ENCODE results near the gene FAM241A. TPM values are rescaled to one million over a fixed set of nuclear protein-coding genes. Genes with fewer than 3 reads are reported as not detected.
A peak's percentile ranks its signal among the peaks of the same experiment; 100 is the strongest.

The FAM241A gene
- total and polyA plus RNA-seq, 3 experiments from 2014 or later, result 1.4 to 7.8 (median 7.4) TPM

DNA sequence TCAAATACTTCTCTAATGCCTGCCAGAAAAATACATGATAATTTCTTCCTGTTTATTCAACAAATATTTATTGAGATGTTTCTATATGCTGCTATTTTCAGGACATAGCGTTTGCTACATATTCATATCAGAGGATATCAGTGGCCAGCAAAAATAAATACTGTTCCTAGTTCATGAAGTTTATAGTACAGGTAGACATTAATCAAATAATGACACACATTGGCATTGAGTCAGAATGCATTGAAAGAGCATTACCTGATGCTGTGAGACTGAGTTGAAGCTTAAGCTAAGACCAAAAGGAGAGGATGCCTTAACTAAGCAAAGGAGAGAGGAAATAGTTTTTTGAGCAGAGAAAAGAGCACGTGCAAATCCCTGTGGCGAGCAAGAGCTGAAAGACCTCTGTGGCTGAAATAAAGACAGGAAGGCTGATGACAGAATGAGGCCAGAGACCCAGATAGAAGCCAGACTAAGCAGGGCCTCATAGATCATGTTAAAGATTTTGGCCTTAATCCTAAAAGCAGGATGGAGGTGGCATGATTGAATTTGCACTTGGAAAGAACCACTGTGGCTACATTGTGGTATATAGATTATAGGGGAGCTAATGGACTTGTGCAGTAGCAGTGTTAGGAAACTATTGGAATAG is 36.2 kb downstream of the FAM241A start:
- H3K4me1 ChIP-seq (ENCODE audit: insufficient read depth, low read length), result peaks cover 10% of the 10 kb centered on the region
- POLR2A ChIA-PET, result no interaction called here
- no peak for DNase-seq
- Mint-ChIP-seq H3K27ac (peak overlapping the region in 1 of 8 donors; percentile 64), H3K36me3 (peaks cover 0 to 4% (median 3%) of the 10 kb centered on the region in 3 donors), H3K27me3 (no peaks in the 10 kb centered on the region), H3K4me3 (no peak overlapping the region), H3K4me1 (peaks cover 11 to 36% (median 15%) of the 10 kb centered on the region in 3 donors), H3K9me3 (no peaks in the 10 kb centered on the region)
- no peak overlapping the region for H3K27ac ChIP-seq (ENCODE audit: low read depth, low read length)
- no peak overlapping the region for H3K4me3 ChIP-seq (ENCODE audit: low read length)
- CTCF ChIA-PET, result interaction anchor here (1.3 kb wide), 1 partner anchor 18 kb away, joined by 3 read pairs; no protein-coding TSS in a partner anchor
- H3K27me3 ChIP-seq (ENCODE audit: insufficient read depth, low read length, poor library complexity, severe bottlenecking), result no peaks in the 10 kb centered on the region
- no peaks in the 10 kb centered on the region for H3K36me3 ChIP-seq (ENCODE audit: insufficient read depth, low read length)
- H3K9me3 ChIP-seq (ENCODE audit: low read length), result no peaks in the 10 kb centered on the region

DNA sequence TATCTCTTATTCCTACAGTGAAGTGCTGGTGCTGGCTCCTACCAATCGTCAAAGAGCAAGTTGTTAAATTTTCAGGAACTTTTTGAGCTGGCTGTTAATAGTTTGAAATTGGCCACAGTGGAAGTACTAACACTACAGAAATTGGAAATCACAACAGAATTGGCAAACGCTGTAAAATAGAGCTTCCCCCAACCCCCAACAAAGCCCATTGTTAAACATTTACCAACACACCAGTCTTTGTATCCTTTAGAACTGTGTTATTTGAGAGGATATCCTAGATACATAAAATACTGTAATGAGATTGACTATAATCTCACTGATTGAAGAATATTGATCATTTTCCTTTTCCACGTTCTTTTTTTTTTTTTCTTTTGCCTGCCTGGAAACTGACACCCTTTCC is 37.4 kb downstream of the FAM241A start:
- ChIA-PET CTCF (interaction anchor here (0.9 to 1.3 kb wide), 3 partner anchors 17 to 34 kb away, joined by 3 read pairs; no protein-coding TSS in a partner anchor), POLR2A (no interaction called here)
- no peaks in the 10 kb centered on the region for H3K9me3 Mint-ChIP-seq
- no peaks in the 10 kb centered on the region for H3K27me3 Mint-ChIP-seq
- no peak overlapping the region for H3K4me3 Mint-ChIP-seq
- Histone ChIP-seq H3K4me1 (ENCODE audit: insufficient read depth, low read length) (peaks cover 10% of the 10 kb centered on the region), H3K27ac (ENCODE audit: low read depth, low read length) (no peak overlapping the region), H3K36me3 (ENCODE audit: insufficient read depth, low read length) (no peaks in the 10 kb centered on the region), H3K4me3 (ENCODE audit: low read length) (no peak overlapping the region), H3K27me3 (ENCODE audit: insufficient read depth, low read length, poor library complexity, severe bottlenecking) (no peaks in the 10 kb centered on the region), H3K9me3 (ENCODE audit: low read length) (no peaks in the 10 kb centered on the region)
- peaks cover 0 to 4% (median 4%) of the 10 kb centered on the region in 3 donors for H3K36me3 Mint-ChIP-seq
- peak overlapping the region in 1 of 8 donors; percentile 28 for H3K27ac Mint-ChIP-seq
- H3K4me1 Mint-ChIP-seq, result peaks cover 11 to 30% (median 13%) of the 10 kb centered on the region in 3 donors
- no peak for DNase-seq

DNA sequence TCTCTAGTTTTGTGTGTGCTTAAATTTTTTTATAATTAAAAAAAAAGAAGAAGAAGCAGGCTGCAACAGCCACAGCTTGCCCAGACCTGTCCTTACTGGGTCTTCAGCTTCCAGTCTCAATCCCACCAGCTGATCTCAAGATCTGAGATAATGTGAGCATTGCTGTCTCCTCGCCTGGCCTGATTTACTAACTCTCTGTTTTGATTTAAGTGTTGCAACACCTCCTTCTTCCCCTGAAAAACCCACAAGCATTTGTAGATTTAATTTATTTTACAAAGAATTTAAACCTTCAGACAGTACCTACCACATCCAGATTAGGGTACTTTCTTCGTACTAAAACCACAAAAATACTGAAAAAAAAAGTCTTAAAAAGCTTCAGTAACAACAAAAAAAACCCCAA is 38.0 kb downstream of the FAM241A start:
- H3K4me3 Mint-ChIP-seq, result no peak overlapping the region
- Histone ChIP-seq H3K4me1 (ENCODE audit: insufficient read depth, low read length) (peaks cover 10% of the 10 kb centered on the region), H3K36me3 (ENCODE audit: insufficient read depth, low read length) (no peaks in the 10 kb centered on the region), H3K27ac (ENCODE audit: low read depth, low read length) (no peak overlapping the region), H3K27me3 (ENCODE audit: insufficient read depth, low read length, poor library complexity, severe bottlenecking) (no peaks in the 10 kb centered on the region), H3K9me3 (ENCODE audit: low read length) (no peaks in the 10 kb centered on the region), H3K4me3 (ENCODE audit: low read length) (no peak overlapping the region)
- CTCF ChIA-PET, result no interaction called here
- H3K9me3 Mint-ChIP-seq, result no peaks in the 10 kb centered on the region
- POLR2A ChIA-PET, result no interaction called here
- peak in 1 of 5 donors; percentile 64 for DNase-seq
- no peaks in the 10 kb centered on the region for H3K27me3 Mint-ChIP-seq
- peaks cover 1 to 4% (median 4%) of the 10 kb centered on the region in 3 donors for H3K36me3 Mint-ChIP-seq
- peaks cover 11 to 29% (median 13%) of the 10 kb centered on the region in 3 donors for H3K4me1 Mint-ChIP-seq
- H3K27ac Mint-ChIP-seq, result peak overlapping the region in 2 of 8 donors; percentile 26 to 70

DNA sequence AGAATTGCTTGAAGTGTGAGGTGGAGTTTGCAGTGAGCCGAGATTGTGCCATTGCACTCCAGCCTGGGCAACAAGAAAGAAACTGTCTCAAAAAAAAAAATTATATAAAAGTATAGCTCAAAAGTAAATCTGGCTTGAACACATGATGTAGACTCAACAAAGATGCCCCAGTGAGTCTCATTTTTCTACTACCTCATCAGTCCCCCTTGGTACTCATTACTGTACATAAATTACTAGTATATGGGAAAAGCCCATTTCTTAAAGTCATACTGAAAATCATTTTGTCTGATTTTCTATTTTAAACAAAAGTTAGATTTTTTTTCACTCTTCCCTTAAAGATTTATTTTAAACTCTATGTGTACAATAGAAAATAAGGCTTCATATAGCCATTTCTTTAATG is 39.2 kb downstream of the FAM241A start:
- ChIA-PET CTCF (no interaction called here), POLR2A (no interaction called here)
- no peak overlapping the region for H3K4me3 ChIP-seq (ENCODE audit: low read length)
- no peak for DNase-seq
- Mint-ChIP-seq H3K27me3 (no peaks in the 10 kb centered on the region), H3K27ac (peak overlapping the region in 2 of 8 donors; percentile 47 to 66), H3K4me1 (peaks cover 11 to 23% (median 13%) of the 10 kb centered on the region in 3 donors), H3K9me3 (no peaks in the 10 kb centered on the region), H3K36me3 (peaks cover 0 to 4% (median 1%) of the 10 kb centered on the region in 3 donors), H3K4me3 (no peak overlapping the region)
- H3K9me3 ChIP-seq (ENCODE audit: low read length), result no peaks in the 10 kb centered on the region
- no peak overlapping the region for H3K27ac ChIP-seq (ENCODE audit: low read depth, low read length)
- no peaks in the 10 kb centered on the region for H3K36me3 ChIP-seq (ENCODE audit: insufficient read depth, low read length)
- no peaks in the 10 kb centered on the region for H3K27me3 ChIP-seq (ENCODE audit: insufficient read depth, low read length, poor library complexity, severe bottlenecking)
- H3K4me1 ChIP-seq (ENCODE audit: insufficient read depth, low read length), result peaks cover 10% of the 10 kb centered on the region

DNA sequence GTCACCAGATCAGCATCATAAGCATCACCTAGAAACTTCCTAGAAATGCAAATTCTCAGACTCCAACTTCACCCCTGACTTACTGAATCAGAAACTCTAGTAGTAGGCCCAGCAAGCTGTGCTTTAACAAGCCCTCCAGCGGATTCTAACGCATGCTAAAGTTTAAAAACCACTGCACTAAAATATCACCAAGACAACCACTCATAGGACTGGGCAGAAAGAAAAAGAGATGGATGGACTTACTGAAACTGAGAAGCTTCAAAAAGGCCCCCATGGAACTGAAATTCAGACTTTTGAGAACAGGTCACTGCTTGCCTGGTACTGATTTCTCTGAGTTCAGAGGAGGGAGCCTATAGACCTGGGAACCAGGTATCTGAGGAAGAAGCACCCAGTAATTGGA is 40.1 kb downstream of the FAM241A start:
- Histone ChIP-seq H3K36me3 (ENCODE audit: insufficient read depth, low read length) (no peaks in the 10 kb centered on the region), H3K4me1 (ENCODE audit: insufficient read depth, low read length) (peaks cover 10% of the 10 kb centered on the region), H3K27me3 (ENCODE audit: insufficient read depth, low read length, poor library complexity, severe bottlenecking) (no peaks in the 10 kb centered on the region), H3K27ac (ENCODE audit: low read depth, low read length) (no peak overlapping the region), H3K9me3 (ENCODE audit: low read length) (no peaks in the 10 kb centered on the region), H3K4me3 (ENCODE audit: low read length) (no peak overlapping the region)
- peaks cover 11 to 23% (median 13%) of the 10 kb centered on the region in 3 donors for H3K4me1 Mint-ChIP-seq
- no peak overlapping the region for H3K4me3 Mint-ChIP-seq
- ChIA-PET POLR2A (no interaction called here), CTCF (no interaction called here)
- no peaks in the 10 kb centered on the region for H3K27me3 Mint-ChIP-seq
- no peak for DNase-seq
- H3K36me3 Mint-ChIP-seq, result peaks cover 0 to 4% (median 1%) of the 10 kb centered on the region in 3 donors
- no peak overlapping the region for H3K27ac Mint-ChIP-seq
- no peaks in the 10 kb centered on the region for H3K9me3 Mint-ChIP-seq

DNA sequence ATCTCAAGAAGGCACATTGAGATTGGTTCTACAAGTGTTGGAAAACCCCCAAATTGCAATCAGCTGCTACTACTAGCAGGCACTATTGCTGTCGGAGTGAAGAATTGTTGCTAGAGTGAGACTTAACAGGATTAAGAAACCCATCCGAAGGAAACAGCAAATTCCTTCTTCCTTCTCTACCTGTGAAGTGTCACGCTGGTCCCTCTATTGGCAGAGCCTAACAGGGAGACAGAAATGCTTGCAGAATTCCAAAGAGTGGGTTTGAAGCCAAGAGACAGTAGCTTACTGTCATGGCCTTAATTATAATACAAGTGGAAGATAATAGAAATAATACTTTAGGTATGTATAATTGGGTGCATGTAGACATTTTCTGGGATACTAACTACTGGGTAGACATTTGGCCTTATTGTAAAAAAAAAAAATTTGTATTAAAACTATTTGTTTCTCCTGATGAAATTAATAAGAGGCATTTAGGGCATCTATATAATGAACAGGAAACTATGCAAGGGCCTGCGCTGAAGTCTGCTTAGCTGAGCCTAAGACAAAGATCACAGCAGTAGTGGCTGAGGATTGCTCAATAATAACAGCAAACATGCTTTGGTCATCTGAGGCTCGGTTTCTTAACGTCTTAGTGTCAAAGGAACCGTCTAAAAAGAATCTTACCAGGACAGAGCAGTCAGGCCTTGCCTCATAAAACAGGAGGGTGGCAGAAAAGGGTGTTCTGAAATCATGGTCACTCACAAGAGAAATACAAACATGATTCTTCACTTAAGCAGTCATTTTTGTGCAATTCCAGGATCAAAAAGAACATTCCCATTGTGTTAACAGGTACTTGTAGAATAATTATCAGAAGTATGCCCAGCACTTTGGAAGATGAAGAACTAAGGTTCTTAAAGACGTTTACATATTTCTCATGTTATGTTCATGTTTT is 40.8 kb downstream of the FAM241A start:
- Mint-ChIP-seq H3K4me1 (peaks cover 11 to 23% (median 13%) of the 10 kb centered on the region in 3 donors), H3K4me3 (no peak overlapping the region), H3K9me3 (no peaks in the 10 kb centered on the region), H3K27ac (no peak overlapping the region), H3K36me3 (peaks cover 0 to 4% (median 3%) of the 10 kb centered on the region in 3 donors), H3K27me3 (no peaks in the 10 kb centered on the region)
- Histone ChIP-seq H3K4me3 (ENCODE audit: low read length) (no peak overlapping the region), H3K27me3 (ENCODE audit: insufficient read depth, low read length, poor library complexity, severe bottlenecking) (no peaks in the 10 kb centered on the region), H3K9me3 (ENCODE audit: low read length) (no peaks in the 10 kb centered on the region), H3K4me1 (ENCODE audit: insufficient read depth, low read length) (peaks cover 10% of the 10 kb centered on the region), H3K36me3 (ENCODE audit: insufficient read depth, low read length) (no peaks in the 10 kb centered on the region), H3K27ac (ENCODE audit: low read depth, low read length) (no peak overlapping the region)
- ChIA-PET CTCF (no interaction called here), POLR2A (no interaction called here)
- DNase-seq, result no peak

DNA sequence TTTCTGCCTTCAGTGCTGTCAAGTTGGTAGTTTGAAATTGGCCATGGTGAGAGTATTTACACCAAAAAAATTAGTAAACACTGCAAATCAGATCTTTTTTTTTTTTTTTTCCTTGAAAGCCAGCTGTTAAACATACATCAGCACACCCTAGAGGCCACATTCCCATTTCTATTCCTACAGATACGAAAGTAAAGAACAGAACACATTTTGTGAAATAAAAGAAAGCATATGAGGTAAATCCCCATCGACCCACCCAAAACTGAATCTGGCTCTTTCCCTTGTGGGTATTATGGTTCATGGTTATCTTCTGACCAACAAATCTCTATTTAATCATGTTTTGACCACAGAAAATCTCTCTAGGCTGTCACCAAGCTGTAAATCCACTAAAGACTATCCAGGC is 44.5 kb downstream of the FAM241A start:
- POLR2A ChIA-PET, result interaction anchor here (0.7 kb wide), 1 partner anchor 873 kb away, joined by 4 read pairs; no protein-coding TSS in a partner anchor
- no peaks in the 10 kb centered on the region for H3K4me1 ChIP-seq (ENCODE audit: insufficient read depth, low read length)
- H3K4me1 Mint-ChIP-seq, result no peaks in the 10 kb centered on the region
- H3K27ac Mint-ChIP-seq, result no peak overlapping the region
- peaks cover 0 to 4% (median 3%) of the 10 kb centered on the region in 3 donors for H3K36me3 Mint-ChIP-seq
- H3K27me3 ChIP-seq (ENCODE audit: insufficient read depth, low read length, poor library complexity, severe bottlenecking), result no peaks in the 10 kb centered on the region
- no peaks in the 10 kb centered on the region for H3K9me3 ChIP-seq (ENCODE audit: low read length)
- no peaks in the 10 kb centered on the region for H3K9me3 Mint-ChIP-seq
- H3K4me3 ChIP-seq (ENCODE audit: low read length), result no peak overlapping the region
- H3K36me3 ChIP-seq (ENCODE audit: insufficient read depth, low read length), result no peaks in the 10 kb centered on the region
- H3K27me3 Mint-ChIP-seq, result no peaks in the 10 kb centered on the region
- no peak overlapping the region for H3K27ac ChIP-seq (ENCODE audit: low read depth, low read length)
- DNase-seq, result no peak
- CTCF ChIA-PET, result interaction anchor here (0.7 kb wide), 1 partner anchor 199 kb away, joined by 3 read pairs; no protein-coding TSS in a partner anchor
- H3K4me3 Mint-ChIP-seq, result no peak overlapping the region

DNA sequence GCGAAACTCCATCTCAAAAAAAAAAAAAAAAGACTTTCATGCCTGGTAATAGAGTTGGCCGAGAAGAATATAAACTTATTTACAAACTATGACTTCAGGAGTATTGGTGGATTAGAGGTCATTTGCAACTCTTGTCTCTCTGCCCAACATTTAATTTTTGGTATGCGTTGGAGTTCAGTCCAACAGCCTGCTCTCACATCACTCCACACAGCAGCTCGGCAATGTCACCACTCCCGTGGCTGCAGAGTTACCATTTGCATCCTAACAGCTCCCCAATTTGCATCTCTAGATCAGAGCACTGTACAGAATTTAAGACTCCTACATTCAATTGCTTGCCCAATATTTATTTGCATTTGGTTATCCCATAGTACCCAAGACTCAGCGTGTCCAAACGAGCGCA is 45.4 kb downstream of the FAM241A start:
- Mint-ChIP-seq H3K4me3 (no peak overlapping the region), H3K27me3 (no peaks in the 10 kb centered on the region), H3K9me3 (no peaks in the 10 kb centered on the region), H3K4me1 (no peaks in the 10 kb centered on the region), H3K27ac (peak overlapping the region in 1 of 8 donors; percentile 19), H3K36me3 (peaks cover 0 to 4% (median 3%) of the 10 kb centered on the region in 3 donors)
- Histone ChIP-seq H3K36me3 (ENCODE audit: insufficient read depth, low read length) (no peaks in the 10 kb centered on the region), H3K4me1 (ENCODE audit: insufficient read depth, low read length) (no peaks in the 10 kb centered on the region), H3K27me3 (ENCODE audit: insufficient read depth, low read length, poor library complexity, severe bottlenecking) (no peaks in the 10 kb centered on the region), H3K27ac (ENCODE audit: low read depth, low read length) (no peak overlapping the region), H3K9me3 (ENCODE audit: low read length) (no peaks in the 10 kb centered on the region), H3K4me3 (ENCODE audit: low read length) (no peak overlapping the region)
- ChIA-PET CTCF (no interaction called here), POLR2A (no interaction called here)
- DNase-seq, result no peak
